Fibroblast of lung (primary cell): ENCODE data around the gene EPG5.

ENCODE experiments used
- EZH2 ChIP-seq: IDR thresholded peaks from 2 replicates; pipeline ENCODE4 v1.5.1; 2012; ENCODE audit warnings: low read length, control low read depth, mild to moderate bottlenecking; ENCODE audit errors: missing control alignments
- TF ChIP-seq, protein P1 (sequence below), 2 donors: IDR thresholded peaks in 1 of 2; conservative IDR thresholded peaks in 1 of 2; 1 replicate in 1 of 2; 2 replicates in 1 of 2; pipeline ENCODE4 v1.5.1; 2011 to 2012; ENCODE audit warnings: low read length in 2 of 2, control low read depth in 1 of 2, inconsistent platforms in 1 of 2, low read depth in 1 of 2, mild to moderate bottlenecking in 1 of 2

DNA sequence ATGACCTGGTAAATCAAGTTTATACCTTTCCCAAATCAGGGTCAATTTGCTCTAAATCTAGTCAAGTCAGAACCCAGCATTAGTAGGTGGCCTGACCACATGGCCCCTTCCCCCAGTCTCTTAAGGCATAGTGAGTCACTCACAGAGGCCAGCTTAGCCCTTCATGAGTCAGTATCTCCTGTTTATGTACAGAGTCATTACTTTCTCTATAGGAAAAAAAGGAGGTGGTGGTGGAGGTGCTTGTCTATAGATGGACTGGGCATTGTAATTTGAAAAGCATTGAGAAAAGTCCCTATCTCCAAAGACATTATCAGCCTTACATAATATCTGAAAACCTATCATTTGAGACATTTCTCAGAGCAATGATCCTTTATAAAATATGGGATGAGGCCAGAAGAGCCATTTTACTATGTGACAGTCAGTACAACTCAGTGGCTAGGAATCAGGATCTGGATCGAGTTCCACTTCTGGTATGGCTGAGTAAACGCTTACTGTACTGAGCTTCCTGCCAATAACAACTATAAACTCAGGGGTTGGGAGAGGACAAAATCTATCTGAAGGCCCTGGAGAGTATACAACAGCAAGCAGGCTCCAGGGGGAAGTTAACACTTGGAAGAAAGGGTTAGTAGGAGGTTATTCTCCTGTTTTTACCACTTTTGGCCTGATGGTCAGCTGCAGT, 164.2 kb downstream of the EPG5 start:
- TF ChIP-seq, protein P1, sequence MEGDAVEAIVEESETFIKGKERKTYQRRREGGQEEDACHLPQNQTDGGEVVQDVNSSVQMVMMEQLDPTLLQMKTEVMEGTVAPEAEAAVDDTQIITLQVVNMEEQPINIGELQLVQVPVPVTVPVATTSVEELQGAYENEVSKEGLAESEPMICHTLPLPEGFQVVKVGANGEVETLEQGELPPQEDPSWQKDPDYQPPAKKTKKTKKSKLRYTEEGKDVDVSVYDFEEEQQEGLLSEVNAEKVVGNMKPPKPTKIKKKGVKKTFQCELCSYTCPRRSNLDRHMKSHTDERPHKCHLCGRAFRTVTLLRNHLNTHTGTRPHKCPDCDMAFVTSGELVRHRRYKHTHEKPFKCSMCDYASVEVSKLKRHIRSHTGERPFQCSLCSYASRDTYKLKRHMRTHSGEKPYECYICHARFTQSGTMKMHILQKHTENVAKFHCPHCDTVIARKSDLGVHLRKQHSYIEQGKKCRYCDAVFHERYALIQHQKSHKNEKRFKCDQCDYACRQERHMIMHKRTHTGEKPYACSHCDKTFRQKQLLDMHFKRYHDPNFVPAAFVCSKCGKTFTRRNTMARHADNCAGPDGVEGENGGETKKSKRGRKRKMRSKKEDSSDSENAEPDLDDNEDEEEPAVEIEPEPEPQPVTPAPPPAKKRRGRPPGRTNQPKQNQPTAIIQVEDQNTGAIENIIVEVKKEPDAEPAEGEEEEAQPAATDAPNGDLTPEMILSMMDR (conservative IDR thresholded peaks at IDR 0.05 in 1 of 2, IDR thresholded peaks at IDR 0.05 in 1 of 2; ENCODE audit: low read depth in 1 of 2, low read length in 2 of 2): no peak
- TF ChIP-seq EZH2: no peak
